SK-N-SH (cell line): ENCODE results near the gene TCHHL1. TPM values are rescaled to one million over a fixed set of nuclear protein-coding genes. Genes with fewer than 3 reads are reported as not detected.
A peak's percentile ranks its signal among the peaks of the same experiment; 100 is the strongest.

Experiments used
- CTCF ChIA-PET: fragments of 300-600, 350-600 bp; formaldehyde crosslinking; extraction: SDS; loops from one replicate; lab custom pipeline; 2021; lab: Yijun Ruan, JAX
- POLR2A ChIA-PET: fragments of 350-600 bp; sonication (Branson Sonifier 250); formaldehyde crosslinking; extraction: SDS; loops from one replicate; lab custom pipeline; 2020; ENCODE audit warnings: antibody characterized with exemption, inconsistent platforms; lab: Yijun Ruan, JAX
- DNase-seq: peaks from one replicate; pipeline ENCODE4 v3.0.0; 2012
- H2AFZ ChIP-seq: fragments of 200-600 bp; sonication (generic); 2 replicates; pipeline ENCODE4 v1.8.1; 2016; ENCODE audit warnings: antibody characterized with exemption, mild to moderate bottlenecking, low read depth
- H3F3A ChIP-seq: fragments of 200-600 bp; sonication (generic); replicated peaks from 2 replicates; pipeline ENCODE3; 2016; ENCODE audit warnings: antibody characterized with exemption, mild to moderate bottlenecking; ENCODE audit not compliant: insufficient read depth
- H3K27ac ChIP-seq, 2 experiments: fragments of 200-500 bp in 1 of 2; fragments of 200-600 bp in 1 of 2; sonication (Bioruptor generic) in 1 of 2; sonication (generic), shearing (Covaris generic) in 1 of 2; 2 replicates each; pipeline versions ENCODE4 v1.5.1 to v1.6.1; 2014 to 2016; ENCODE audit warnings: low read depth in 2 of 2, inconsistent platforms in 1 of 2, low read length in 1 of 2, mild to moderate bottlenecking in 1 of 2, mixed read lengths in 1 of 2
- H3K27me3 ChIP-seq: fragments of 200-600 bp; sonication (generic), shearing (Covaris generic); 2 replicates; pipeline ENCODE4 v1.6.1; 2016; ENCODE audit warnings: mixed run types; ENCODE audit not compliant: insufficient read depth
- H3K36me3 ChIP-seq, 2 experiments: fragments of 200-500 bp in 1 of 2; fragments of 200-600 bp in 1 of 2; sonication (Bioruptor generic) in 1 of 2; sonication (generic) in 1 of 2; replicated peaks in 1 of 2; 2 replicates each; pipeline versions ENCODE3 to v1.5.1; 2014 to 2016; ENCODE audit warnings: low read length in 1 of 2, mild to moderate bottlenecking in 1 of 2; ENCODE audit not compliant: insufficient read depth in 2 of 2, control insufficient read depth in 1 of 2
- H3K4me1 ChIP-seq, 2 experiments: fragments of 200-500 bp in 1 of 2; fragments of 200-600 bp in 1 of 2; sonication (Bioruptor generic) in 1 of 2; sonication (generic), shearing (Covaris generic) in 1 of 2; 2 replicates each; pipeline versions ENCODE4 v1.5.1 to v1.6.1; 2014 to 2016; ENCODE audit warnings: low read depth in 1 of 2, low read length in 1 of 2, mixed run types in 1 of 2; ENCODE audit not compliant: insufficient read depth in 2 of 2, control insufficient read depth in 1 of 2
- H3K4me2 ChIP-seq: fragments of 200-600 bp; sonication (generic), shearing (Covaris generic); 2 replicates; pipeline ENCODE4 v1.6.1; 2017; ENCODE audit warnings: mixed run types
- H3K4me3 ChIP-seq, 2 experiments: fragments of 200-500 bp in 1 of 2; fragments of 200-600 bp in 1 of 2; sonication (Bioruptor generic) in 1 of 2; sonication (generic), shearing (Covaris generic) in 1 of 2; 2 replicates each; pipeline versions ENCODE4 v1.5.1 to v1.8.1; 2014 to 2016; ENCODE audit warnings: low read depth in 2 of 2, inconsistent platforms in 1 of 2, low read length in 1 of 2, mild to moderate bottlenecking in 1 of 2, mixed read lengths in 1 of 2, moderate library complexity in 1 of 2
- H3K79me2 ChIP-seq: fragments of 200-600 bp; sonication (generic); 2 replicates; pipeline ENCODE4 v1.8.1; 2017; ENCODE audit warnings: mild to moderate bottlenecking; ENCODE audit not compliant: insufficient read depth
- H3K9ac ChIP-seq: fragments of 200-600 bp; sonication (generic); 2 replicates; pipeline ENCODE4 v1.6.1; 2017; ENCODE audit warnings: mixed run types
- H3K9me2 ChIP-seq: fragments of 200-600 bp; sonication (generic); 2 replicates; pipeline ENCODE4 v1.6.1; 2017; ENCODE audit warnings: mixed run types
- H3K9me3 ChIP-seq: fragments of 200-600 bp; sonication (generic); 2 replicates; pipeline ENCODE4 v1.6.1; 2017; ENCODE audit warnings: mixed run types, mild to moderate bottlenecking, moderate library complexity
- H4K20me1 ChIP-seq: fragments of 200-600 bp; sonication (generic); 2 replicates; pipeline ENCODE4 v1.6.1; 2017; ENCODE audit warnings: mild to moderate bottlenecking, mixed run types; ENCODE audit not compliant: insufficient read depth
- GABPA ChIP-seq: IDR thresholded peaks from 2 replicates; pipeline ENCODE4 v1.4.0; 2012; ENCODE audit warnings: low read depth, mild to moderate bottlenecking
- JUND ChIP-seq: IDR thresholded peaks from 2 replicates; pipeline ENCODE4 v1.4.0; 2012
- MAX ChIP-seq: IDR thresholded peaks from 2 replicates; pipeline ENCODE4 v1.4.0; 2012; ENCODE audit warnings: low read depth
- MXI1 ChIP-seq: IDR thresholded peaks from 2 replicates; pipeline ENCODE4 v1.6.1; 2012; ENCODE audit warnings: mild to moderate bottlenecking, low read depth, low read length, improper control_type of control experiment
- NFIC ChIP-seq: IDR thresholded peaks from 2 replicates; pipeline ENCODE4 v1.4.0; 2012; ENCODE audit warnings: borderline replicate concordance
- RAD21 ChIP-seq: IDR thresholded peaks from 2 replicates; pipeline ENCODE4 v1.6.1; 2012; ENCODE audit warnings: mild to moderate bottlenecking, low read length
- SIN3A ChIP-seq: IDR thresholded peaks from 2 replicates; pipeline ENCODE4 v1.6.1; 2012; ENCODE audit warnings: low read depth, mild to moderate bottlenecking, low read length, moderate library complexity, borderline replicate concordance
- SMC3 ChIP-seq: IDR thresholded peaks from 2 replicates; pipeline ENCODE4 v1.6.1; 2012; ENCODE audit warnings: low read depth, low read length, improper control_type of control experiment
- TAF1 ChIP-seq: IDR thresholded peaks from 2 replicates; pipeline ENCODE4 v1.6.1; 2012; ENCODE audit warnings: low read depth, mild to moderate bottlenecking, low read length, moderate library complexity, borderline replicate concordance
- YY1 ChIP-seq: IDR thresholded peaks from 2 replicates; pipeline ENCODE4 v1.4.0; 2012; ENCODE audit warnings: low read depth, mild to moderate bottlenecking
- WGBS: methylation state at CpG from one replicate; pipeline ENCODE4 v1.1.6; 2017; ENCODE audit warnings: low lambda C conversion rate; 5-methylcytosine and 5-hydroxymethylcytosine counted together
- polyA plus RNA-seq, 3 experiments: library from polyadenylated mRNA; depleted of rRNA; stranded (reverse); fragments of >200 nt; gene quantifications; 2 replicates each; pipeline ENCODE4 v1.2.3, GENCODE V29; 2012

Gene TCHHL1
- polyA plus RNA-seq, 1 of the 3 experiments (the other 2 are of a cell fraction) = not detected

- no peak for TF ChIP-seq SMC3
- peak; percentile 91 for TF ChIP-seq TAF1
- TF ChIP-seq JUND = no peak
- TF ChIP-seq SIN3A = peak; percentile 85; the same call in 1 of the 2 replicates
- TF ChIP-seq MXI1 = peak; percentile 41; the same call in 1 of the 2 replicates
- TF ChIP-seq RAD21 = no peak
- TF ChIP-seq MAX = peak; percentile 78
Measured at GRCh38 chr1:152036267-152037216, 52.3 kb downstream of the TCHHL1 start, which contains the start of gene S100A11 (continued).

- Histone ChIP-seq H3K4me2 (peak overlapping the region; percentile 88), H3K4me3 (peak overlapping the region; percentile 69 to 91), H3K9ac (peak overlapping the region; percentile 99), H3K27me3 (peaks cover 9% of the 10 kb centered on the region; the same call in 1 of the 2 replicates), H3K9me3 (no peaks in the 10 kb centered on the region), H2AFZ (peak overlapping the region; percentile 95), H3K4me1 (peaks cover 12 to 20% of the 10 kb centered on the region in 2 experiments; a peak in 2 of 4 replicates), H3F3A (peaks cover 47% of the 10 kb centered on the region), H4K20me1 (peaks cover 18% of the 10 kb centered on the region), H3K9me2 (no peaks in the 10 kb centered on the region), H3K36me3 (peaks cover 30 to 38% of the 10 kb centered on the region in 2 experiments), H3K27ac (peak overlapping the region; percentile 93 to 94), H3K79me2 (peaks cover 49% of the 10 kb centered on the region)
- CTCF ChIA-PET = interaction anchor here (0.7 to 2.8 kb wide), 10 partner anchors 12 to 423 kb away, joined by 3 to 13 read pairs (median 4); no protein-coding TSS in a partner anchor
- TF ChIP-seq GABPA = 0 out of 2 replicates have a peak, but pooled peaks have one; percentile 3
- peak; percentile 16; the same call in 1 of the 2 replicates for TF ChIP-seq YY1
- TF ChIP-seq NFIC = no peak
- POLR2A ChIA-PET = no interaction called here
- no peak for DNase-seq
- WGBS = 7% methylated on average over 17 of the region's 17 CpGs
Measured at GRCh38 chr1:152035539-152036266, 53.2 kb downstream of the TCHHL1 start.
